Subcutaneous adipose tissue (tissue), 4 donors: ENCODE results near the gene EI24. TPM values are rescaled to one million over a fixed set of nuclear protein-coding genes. Genes with fewer than 3 reads are reported as not detected.

ENCODE experiments used
- total RNA-seq, 4 donors: library from RNA; depleted of rRNA; stranded (reverse); fragments of >200 nt; gene quantifications; one replicate each; pipeline ENCODE4 v1.1.0, GENCODE V29; 2016
- TF ChIP-seq, protein P1 (sequence below): fragments of 450-650 bp; IDR thresholded peaks from one replicate; pipeline ENCODE4 v1.5.1; 2016; ENCODE audit warnings: low read depth, mild to moderate bottlenecking, control low read depth, antibody characterized with exemption, moderate library complexity

Gene EI24
- total RNA-seq, result 100 to 1,000 TPM in 1 of 4 donors, 10 to 100 TPM in 3; 66.0 to 105 (median 93.3) TPM

DNA sequence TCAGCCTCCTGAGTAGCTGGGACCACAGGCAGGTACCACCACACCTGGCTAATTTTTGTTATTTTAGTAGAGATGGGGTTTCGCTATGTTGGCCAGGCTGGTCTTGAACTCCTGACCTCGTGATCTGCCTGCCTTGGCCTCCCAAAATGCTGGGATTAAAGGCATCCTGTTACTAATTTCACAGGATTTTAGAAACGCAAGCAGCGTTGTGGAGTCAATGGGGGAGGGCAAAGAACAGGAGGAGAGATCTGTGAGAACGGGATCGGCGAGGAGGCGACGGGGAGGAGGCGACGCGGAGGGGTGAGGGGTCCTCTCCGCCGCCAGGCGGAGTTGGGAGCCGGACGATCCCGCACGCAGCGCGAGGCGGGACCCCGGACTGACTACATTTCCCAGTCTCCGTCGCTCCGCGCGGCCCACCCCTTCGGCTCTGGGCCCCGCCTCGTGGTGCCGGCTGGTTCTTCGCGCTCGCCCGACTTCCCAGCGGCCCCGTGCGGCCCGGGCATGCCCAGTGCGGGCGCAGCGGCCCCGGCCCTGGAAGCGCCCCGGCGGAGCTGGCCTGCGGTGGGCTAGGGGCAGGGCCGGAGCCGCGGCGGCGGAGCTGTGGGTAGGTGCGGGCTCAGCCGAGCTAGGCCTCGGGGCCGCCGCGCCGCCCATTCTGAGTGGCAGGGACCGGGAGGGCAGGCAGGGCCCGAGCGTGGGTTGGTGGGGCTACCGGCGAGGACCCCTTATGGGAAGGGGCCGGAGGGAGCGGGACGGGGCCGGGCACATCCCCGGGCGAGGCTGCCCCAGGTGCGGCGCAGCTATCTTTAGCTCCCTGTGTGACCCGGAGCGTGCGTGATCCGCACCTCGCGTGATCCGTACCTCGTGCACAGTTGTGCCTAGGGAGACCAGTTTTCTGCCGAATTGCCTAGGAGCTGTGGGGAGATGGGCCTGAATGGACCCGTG is at the start of gene EI24:
Gene EI24 (plus strand): TSS at position 508 of the 945 bp plus-strand sequence. CDS start 3,051 bp downstream, outside the sequence.
- TF ChIP-seq, protein P1, sequence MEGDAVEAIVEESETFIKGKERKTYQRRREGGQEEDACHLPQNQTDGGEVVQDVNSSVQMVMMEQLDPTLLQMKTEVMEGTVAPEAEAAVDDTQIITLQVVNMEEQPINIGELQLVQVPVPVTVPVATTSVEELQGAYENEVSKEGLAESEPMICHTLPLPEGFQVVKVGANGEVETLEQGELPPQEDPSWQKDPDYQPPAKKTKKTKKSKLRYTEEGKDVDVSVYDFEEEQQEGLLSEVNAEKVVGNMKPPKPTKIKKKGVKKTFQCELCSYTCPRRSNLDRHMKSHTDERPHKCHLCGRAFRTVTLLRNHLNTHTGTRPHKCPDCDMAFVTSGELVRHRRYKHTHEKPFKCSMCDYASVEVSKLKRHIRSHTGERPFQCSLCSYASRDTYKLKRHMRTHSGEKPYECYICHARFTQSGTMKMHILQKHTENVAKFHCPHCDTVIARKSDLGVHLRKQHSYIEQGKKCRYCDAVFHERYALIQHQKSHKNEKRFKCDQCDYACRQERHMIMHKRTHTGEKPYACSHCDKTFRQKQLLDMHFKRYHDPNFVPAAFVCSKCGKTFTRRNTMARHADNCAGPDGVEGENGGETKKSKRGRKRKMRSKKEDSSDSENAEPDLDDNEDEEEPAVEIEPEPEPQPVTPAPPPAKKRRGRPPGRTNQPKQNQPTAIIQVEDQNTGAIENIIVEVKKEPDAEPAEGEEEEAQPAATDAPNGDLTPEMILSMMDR, result no peak

DNA sequence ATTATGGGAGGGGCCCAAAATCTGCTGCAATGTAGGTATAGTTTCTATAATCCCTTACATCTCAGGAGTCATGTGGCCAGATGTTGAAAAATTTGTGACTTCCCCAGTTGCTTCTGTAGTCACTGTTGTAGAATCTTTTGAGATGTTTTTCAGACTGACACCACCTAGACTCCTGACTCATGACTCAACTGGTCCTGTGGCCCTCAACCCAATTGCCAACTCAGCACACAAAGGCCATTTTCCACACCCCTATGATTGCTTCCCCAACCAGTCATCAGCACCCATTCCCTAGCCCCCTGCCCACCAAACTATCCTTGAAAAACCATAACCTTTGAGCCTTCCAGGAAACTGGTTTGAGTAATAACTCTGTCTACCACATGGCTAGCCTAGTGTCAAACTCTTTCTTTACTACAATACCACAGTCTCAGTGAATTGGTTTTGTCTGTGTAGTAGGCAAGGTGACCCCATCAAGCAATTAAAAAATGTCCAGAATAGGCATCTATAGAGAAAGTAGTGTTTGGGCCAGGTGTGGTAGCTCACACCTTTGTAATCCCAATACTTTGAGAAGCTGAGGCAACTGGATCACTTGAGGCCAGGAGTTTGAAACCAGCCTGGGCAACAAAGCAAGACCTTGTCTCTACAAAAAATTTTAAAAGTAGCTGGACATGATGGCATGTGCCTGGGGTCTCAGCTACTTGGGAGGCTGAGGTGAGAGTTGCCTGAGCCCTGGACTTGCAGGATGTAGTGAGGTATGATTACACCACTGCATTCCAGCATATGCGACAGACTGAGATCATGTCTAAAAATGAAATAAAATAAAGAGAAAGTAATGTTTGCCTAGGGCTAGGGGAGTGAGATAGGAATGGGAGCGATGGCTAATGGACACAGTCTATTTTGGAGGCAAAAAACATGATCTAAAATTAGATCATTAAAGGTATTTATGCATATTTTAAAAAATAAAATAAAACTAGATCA is 49.1 kb upstream of the EI24 start:
- TF ChIP-seq, protein P1, result no peak

DNA sequence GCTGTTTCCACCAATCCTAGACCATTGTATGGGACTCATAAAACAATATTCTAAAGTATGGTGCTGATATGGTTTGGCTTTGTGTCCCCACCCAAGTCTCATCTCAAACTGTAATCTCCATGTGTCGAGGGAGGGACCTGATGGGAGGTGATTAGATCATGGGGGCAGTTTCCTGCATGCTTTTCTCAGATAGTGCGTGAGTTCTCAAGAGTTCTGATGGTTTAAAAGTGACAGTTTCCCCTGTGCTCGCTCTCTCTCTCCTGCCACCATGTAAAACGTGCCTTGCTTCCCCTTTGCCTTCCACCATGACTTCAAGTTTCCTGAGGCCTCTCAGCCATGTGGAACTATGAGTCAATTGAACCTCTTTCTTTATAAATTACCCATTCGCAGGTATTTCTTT is 44.0 kb upstream of the EI24 start:
- TF ChIP-seq, protein P1, result no peak

DNA sequence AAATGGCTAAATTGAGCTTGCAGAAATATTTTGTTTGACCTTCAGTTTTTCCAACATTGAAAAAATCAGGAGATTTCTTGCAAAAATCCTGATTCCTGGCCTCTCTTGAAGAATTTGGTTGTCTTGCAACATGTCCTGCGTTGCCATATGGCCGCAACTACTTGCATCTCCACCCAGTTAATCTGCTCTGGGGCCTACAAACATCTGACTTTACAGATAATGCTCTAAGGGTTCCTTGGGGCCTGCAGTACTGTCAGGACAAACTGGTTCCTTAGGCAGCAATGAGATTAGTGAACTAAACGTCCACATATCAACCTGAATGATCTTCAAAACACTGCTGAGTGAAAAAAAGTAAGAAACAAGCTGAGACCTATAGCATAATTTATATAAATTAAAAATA is 36.6 kb upstream of the EI24 start:
- TF ChIP-seq, protein P1, result no peak

DNA sequence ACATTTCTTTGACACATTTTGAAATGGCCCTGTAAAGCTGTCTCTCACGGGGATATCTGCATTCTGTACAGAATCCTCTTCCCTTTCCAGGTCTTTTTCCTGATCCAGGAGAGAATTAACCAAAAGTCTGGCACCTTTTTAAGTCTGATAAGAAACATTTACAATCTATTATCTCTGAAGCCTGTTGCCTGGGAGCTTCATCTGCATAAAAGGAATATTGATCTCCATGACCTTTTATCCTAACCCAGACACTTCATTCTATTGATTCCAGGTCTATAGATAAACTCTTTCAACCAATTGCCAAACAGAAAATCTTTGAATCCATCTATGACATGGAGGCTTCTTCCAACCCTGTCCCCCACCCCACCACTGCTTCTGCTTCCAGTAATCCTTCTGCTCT is 33.7 kb upstream of the EI24 start:
- TF ChIP-seq, protein P1, result no peak

DNA sequence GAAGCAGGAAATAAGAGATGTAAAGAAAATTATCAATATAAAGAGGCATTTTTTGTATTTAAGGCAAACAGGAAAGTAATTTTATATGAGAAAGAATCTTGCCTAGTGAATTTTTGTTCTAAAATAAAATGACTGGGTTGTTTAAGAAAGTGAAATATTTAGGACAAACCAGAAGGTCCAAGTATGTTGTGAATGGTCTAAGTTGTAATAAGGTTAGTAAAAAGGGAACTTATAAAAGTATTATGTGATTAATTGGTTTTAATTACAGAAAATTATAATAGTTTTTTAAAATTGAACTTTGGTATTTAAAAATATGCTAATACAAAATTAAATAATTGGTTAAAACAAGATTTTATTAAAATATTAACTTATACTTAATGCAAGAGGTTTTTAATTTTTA is 26.6 kb upstream of the EI24 start:
- TF ChIP-seq, protein P1, result no peak
